Left renal cortex interstitium (tissue), 4 donors: ENCODE data around the gene SLC28A1. TPM values are rescaled to one million over a fixed set of nuclear protein-coding genes. Genes with fewer than 3 reads are reported as not detected.

ENCODE experiments used
- DNase-seq, 4 donors: peaks; one replicate each; pipeline ENCODE4 v3.0.0-alpha.2; 2013; ENCODE audit warnings: low read depth in 4 of 4, low spot score in 2 of 4, missing footprints in 1 of 4
- polyA plus RNA-seq, 4 donors: library from polyadenylated mRNA; unstranded; fragments of 120-200 nt; gene quantifications; one replicate each; pipeline ENCODE4 v1.2.1, GENCODE V29; 2013; ENCODE audit not compliant: insufficient read length in 4 of 4

SLC28A1 gene
- polyA plus RNA-seq, 4 donors, result 5.5 to 9.4 (median 6.1) TPM

DNA sequence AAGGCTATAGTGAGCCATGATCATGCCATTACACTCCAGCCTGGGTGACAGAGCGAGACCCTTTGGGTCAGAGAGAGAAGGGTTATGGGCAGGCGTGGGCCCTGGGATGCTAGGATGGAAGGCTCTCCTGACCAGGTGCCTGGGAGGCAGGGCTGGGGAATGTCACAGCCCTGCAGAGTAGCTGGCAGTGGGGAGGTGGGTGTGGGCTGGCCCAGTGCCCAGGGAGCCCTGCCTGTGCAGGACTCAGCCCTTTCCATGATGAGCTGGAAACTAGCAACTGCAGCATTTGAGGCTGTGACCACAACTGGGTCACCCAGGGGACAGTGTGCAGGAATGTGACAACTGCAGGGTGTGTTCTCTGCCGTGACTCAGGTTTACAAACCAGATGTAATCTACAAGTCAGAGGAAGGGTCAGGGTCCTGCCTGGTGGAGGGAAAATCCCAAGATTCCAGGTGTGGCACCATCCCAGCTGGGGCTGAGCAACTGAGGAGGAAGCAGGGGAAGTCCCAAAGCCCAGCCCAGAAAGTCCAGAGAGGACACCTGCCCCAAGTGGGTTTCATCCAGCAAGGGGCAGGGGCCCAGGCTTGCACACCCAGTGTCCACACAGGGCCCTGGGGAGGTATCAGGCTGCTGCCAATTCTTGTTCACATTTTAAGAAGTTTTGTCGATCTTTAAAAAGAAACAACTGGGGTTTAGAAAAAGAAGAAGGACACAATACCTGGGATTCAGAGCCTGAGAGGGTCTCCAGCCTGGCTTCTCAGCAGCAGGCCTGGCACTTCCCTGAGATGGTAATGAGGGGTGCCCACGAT is 45.5 kb downstream of the SLC28A1 start:
- no peak for DNase-seq

DNA sequence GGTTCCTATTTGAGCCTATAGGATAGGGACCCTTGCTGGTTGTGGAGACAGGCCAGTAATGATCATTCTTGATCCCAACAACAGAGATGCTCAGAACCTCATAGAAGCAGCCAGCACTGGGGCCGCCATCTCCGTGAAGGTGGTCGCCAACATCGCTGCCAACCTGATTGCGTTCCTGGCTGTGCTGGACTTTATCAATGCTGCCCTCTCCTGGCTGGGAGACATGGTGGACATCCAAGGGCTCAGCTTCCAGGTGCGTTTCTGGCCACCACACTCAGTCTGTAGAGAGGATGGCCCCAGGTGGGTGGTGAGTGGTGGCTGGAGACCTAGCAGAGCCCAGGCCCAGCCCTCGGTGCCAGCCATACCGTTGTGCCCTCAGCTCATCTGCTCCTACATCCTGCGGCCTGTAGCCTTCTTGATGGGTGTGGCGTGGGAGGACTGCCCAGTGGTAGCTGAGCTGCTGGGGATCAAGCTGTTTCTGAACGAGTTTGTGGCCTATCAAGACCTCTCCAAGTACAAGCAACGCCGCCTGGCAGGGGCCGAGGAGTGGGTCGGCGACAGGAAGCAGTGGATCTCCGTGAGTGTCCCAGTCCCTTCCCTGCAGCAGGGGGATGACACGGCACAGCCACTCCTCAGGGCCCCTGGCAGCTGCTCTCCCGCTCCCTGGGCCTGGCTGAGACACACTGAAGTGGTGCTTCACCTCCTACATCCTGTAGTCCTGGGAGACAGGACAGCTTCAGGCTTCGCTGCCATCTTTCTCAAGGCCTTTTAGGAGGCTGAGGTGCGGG is 50.7 kb downstream of the SLC28A1 start:
- DNase-seq, result no peak

DNA sequence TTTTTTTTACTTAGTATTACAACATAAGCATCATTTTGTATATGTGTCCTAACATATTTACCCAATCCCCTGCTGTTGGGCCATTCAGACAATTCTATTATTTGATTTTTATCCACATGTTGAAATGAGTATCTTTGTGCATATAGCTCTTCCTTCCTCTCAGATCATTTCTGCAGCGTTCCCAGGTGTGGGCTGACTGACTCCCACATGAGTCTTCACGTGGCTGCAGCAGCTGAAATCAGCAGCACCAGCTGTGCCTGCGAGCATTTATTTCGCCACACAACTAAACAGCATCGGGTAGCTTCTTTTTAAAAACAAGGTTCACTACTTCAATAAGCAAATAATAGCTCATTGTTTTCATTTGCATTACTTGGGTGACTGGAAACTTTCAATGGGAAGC is 52.7 kb downstream of the SLC28A1 start:
- no peak for DNase-seq

DNA sequence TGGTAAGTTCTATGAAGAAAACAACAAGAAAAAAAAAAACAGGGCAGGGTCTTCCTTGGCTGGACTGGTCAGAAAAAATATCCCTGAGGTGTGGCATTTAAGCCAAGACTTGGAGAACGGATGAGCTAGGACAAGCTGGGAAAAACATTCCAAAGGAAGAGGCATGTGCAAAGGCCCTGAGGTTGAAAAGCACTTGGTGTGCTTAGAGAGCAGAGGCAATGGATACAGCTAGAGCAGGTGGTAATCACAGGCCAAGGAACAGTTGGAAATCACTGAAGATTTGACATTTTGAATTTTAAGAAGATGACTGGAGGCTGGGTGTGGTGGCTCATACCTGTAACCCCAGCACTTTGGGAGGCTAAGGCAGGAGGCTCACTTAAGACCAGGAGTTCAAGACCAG is 54.3 kb downstream of the SLC28A1 start:
- DNase-seq, result no peak

DNA sequence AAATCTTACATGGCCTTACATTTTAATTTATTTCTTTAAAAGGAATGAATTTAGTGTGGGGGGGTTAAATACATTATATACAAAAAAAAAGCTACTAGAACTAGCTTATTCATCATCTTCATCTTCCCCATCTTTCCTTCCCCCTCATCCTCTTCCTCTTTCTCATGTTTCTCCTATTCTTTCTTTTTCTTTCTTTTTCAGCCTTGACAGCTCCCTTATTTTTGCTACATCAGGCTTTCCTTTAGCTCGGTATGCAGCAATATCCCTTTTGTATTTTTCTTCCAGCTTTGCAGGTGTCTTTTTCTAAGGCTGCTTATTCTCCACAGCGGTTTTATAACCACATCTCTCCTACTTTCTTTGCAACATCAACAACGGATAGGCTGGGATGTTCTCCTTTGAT is 55.9 kb downstream of the SLC28A1 start:
- no peak for DNase-seq

DNA sequence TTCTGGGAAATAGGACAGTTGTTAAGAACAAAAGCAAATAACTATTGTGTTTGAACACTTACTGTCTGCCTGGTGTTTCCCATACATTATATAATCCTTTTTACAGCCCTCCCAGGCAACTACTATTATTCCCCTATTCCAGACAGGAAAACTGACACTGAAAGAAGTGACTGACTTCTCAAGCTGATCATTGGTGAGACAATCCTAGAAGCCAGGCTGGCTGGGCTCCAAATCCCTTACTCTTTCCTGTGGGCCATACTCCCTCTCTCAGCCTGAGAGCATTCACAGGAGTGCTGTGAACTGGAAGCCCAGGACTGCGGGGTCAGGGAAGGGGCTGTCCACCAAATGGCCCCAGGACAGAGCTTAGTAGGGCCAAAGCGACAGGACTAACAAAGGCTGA is 58.0 kb downstream of the SLC28A1 start:
- no peak for DNase-seq

DNA sequence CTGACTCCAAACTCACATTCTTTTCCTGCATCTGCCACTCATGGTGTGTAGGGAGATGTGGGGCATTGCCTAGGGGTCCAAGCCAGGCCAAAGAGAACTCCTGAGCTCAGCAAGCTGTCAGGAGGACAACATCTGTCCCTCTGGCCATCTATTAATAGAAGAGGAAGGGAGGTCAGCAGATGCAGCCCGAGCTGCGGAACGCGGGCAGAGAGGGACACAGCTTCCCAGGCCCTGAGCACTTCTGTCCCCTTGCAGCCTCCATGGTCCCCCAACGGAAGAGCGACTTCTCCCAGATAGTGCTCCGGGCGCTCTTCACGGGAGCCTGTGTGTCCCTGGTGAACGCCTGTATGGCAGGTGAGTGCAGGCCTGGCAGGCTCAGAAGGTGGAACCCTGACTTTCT is 59.8 kb downstream of the SLC28A1 start:
- no peak for DNase-seq

DNA sequence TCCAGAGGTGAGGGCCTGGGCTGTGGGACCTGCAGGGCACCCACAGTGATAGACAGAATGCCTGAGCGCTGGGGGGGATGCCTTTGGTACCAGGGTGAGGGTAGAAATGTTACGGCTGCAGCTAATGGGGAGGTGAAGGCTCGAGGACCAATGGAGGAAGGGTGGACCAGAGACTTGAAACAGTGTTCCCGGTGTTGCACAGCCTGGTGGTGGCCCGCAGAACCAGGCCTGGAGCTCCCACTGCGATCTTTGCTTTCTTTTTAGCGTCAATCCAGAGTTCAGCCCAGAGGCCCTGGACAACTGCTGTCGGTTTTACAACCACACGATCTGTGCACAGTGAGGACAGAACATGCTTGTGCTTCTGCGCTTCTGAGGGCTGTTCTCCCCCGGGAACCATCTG is 60.4 kb downstream of the SLC28A1 start:
- DNase-seq, result no peak

DNA sequence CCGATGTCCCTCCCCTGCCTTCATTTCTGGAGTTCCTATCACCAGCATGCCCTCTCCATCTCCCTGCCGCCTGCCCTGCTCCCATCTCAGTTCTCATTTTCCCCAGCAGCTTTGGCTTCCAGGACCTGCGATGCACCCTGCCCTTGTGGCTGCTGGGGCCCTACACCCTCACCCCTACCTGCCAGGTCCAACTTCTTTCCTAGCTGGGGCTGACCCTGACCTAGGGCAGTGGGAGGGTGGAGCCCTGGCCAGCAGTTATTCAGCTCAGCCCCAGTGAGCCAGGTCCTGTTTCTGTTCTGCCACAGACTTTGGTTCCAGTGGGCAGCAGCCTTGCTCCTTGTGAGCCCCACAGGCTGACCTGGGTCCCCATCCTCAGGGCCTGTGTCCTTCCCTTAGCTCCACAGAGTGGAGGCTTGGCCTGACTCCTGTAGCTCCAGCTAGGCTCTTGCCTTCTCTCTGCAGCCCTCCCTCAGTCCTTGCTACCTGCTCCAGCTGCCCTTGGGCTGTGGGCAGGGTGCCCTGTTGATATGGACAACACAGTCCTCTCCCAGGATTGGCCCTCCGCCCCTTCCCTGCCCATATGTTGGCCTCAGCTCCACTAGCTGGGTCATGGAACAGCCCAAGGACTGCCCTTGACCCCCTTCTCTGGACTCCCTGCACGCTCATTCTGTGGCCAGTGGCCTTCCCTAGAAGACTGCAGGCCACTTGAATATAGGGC is 62.5 kb downstream of the SLC28A1 start:
- DNase-seq, result no peak

DNA sequence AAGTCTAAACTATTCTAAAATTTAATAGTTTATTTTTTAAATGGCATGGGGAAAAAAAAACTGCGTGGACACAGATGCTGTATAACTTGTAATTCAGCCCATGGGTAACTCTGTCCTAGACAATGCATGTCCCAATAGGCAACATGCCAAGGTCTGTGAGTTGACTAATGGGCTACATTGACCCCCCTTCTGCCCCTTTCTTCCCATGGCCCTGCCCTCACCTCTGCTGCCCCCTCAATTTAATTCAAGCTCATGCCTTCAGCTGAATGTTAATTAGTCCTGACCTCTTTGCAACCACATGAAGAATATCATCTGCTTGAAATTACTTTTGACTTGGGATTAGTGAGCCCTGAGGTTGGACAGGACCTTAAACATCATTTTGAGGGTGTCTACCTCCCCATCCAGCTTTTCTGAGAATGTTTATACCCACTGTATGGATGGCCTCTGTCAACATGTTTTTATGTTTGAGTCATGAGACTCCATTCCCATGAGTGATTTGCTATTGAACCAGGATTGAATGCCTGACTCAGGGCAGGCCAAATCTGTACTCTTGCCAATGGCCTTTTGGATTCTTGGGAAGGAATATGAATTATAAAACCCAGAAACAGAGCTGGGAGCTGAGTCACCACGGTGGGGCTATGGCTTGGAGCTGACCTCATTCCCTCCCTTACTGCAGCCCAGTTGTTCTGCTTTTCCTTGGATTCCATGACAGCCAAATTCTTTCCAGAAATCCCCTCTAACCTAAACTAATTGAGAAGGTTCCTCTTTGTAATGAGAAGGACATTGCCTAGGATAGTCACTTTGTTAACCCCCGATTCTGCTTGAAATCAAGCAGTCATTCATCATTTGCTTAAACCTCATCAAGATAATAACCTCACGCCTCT is 63.7 kb downstream of the SLC28A1 start:
- DNase-seq, result peak in 1 of 4 donors; percentile 10

DNA sequence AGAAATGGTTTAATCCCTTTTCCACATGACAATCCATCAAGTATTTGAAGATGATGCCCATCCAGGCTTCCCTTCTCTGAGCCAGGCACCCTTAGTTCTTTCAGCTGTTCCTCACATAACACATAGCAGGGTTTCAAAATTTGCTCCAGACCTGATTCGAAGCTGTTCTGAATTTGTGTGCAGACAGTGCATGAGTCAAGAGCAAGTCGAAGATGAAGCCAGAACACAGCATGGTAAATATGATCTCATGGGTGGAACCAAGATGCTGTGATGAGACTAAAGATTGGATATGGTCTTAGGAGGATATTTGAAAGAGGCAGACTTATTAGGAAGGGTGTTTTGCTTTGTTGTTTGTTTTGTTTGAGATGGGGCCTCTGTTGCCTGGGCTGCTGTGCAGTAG is 64.6 kb downstream of the SLC28A1 start:
- no peak for DNase-seq

DNA sequence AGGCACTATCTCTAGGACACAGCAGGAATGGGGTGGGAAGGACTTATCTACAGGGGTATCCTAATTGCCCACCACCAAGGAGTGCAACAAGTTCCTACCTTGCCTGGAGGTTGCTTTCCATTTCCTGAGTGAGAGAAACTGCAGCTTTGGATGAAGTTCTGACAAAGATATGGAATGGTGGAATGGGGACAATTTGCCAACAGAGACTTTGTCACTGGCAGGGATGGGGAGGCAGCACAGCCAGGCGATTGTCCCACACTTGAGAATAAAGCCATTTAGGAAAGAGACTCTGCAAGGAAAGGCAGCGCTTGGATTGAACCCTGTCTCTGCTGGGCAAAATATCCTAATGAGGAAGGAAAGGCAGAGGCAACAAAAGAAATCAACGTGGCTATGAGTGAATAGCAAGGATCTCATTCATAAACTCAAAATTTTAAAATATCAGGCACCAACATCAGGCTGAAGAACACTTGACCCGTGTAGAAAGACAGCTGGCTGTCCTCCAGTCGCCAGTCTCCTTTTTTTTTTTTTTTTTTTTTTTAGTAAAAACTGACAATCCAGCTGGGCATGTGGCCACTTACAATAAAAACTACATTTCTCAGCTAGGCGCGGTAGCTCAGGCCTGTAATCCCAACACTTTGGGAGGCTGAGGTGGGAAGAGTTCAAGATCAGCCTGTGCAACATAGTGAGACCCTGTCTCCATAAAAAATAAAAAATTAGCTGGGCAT is 65.5 kb downstream of the SLC28A1 start:
- no peak for DNase-seq

DNA sequence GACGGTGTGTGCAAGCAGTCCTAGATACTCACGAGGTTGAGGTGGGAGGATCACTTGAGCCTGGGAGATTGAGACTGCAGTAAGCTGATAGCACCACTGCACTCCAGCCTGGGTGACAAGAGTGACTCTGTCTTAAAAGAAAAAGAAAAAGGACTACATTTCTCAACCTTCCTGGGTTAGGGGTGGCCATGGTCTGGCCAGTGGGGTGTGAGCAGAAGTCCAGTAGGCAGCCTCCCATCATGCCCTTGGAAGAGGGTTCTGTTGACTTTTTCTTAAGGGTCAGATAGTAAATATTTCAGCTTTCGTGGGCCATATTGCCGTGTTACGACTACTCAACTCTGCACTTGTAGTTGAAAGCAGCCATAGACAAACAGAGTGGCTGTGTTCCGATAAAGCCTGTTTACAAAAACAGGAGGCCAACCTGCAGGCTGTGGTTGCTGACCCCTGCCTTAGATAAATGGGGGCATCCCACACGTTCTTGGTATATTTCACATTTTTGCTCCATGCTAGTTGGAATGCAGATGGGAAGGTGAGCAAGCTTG is 66.2 kb downstream of the SLC28A1 start:
- peak in 1 of 4 donors; percentile 9 for DNase-seq

DNA sequence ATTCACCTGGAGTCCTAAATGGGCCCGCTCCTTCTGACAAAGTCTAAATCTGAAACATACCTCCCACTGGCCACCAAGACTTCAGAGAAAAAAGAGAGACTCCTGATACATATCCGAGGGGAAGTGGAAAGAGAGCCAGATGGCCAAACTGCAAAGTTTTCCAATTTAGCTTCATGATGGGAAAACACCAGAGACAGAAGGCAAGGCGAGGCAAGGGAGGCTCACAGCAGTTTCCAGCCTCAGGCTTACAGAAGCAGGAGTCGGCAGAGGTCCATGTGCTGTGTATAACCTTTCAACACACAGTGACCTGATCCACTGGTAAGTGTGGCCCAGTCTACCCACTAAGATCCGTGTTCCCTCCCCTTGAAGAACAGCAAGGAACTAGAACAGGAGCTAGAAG is 67.3 kb downstream of the SLC28A1 start:
- no peak for DNase-seq

DNA sequence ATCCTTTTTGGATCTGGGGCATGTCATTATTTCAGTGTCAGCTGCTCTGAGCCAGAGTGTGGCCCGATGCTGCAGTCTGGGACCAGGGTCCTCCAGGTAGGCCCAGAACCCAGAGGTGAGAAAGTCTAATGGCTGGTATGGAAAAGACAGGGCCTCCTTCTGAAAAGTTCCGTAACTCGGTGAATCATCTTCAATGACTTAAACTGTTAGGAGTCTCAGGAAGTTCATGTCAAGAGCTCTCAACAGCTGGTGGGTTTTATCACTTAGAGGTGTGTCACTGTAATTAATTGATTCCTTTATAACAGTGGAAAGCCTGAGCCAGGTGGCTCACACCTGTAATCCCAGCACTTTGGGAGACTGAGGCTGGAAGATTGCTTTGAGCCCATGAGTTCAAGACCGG is 68.7 kb downstream of the SLC28A1 start:
- DNase-seq, result no peak

DNA sequence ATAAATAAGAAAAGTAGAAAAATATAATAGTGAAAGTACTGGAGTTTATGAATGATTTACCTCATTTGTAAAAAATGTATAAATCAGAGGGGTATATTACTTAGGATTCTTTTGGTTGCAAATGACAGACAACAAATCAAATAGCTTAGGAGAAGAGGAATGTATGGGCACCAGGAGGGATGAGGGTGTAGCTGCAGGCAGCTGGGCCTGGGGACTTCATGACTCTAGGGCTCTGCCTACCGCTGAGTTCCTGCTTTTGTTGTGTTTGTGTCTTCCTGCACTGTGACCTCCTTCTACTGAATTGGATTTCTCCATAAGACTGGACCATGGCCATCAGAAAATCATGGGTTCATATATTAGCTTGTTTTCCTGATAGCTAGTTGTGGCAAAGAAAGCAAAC is 69.3 kb downstream of the SLC28A1 start:
- DNase-seq, result no peak

DNA sequence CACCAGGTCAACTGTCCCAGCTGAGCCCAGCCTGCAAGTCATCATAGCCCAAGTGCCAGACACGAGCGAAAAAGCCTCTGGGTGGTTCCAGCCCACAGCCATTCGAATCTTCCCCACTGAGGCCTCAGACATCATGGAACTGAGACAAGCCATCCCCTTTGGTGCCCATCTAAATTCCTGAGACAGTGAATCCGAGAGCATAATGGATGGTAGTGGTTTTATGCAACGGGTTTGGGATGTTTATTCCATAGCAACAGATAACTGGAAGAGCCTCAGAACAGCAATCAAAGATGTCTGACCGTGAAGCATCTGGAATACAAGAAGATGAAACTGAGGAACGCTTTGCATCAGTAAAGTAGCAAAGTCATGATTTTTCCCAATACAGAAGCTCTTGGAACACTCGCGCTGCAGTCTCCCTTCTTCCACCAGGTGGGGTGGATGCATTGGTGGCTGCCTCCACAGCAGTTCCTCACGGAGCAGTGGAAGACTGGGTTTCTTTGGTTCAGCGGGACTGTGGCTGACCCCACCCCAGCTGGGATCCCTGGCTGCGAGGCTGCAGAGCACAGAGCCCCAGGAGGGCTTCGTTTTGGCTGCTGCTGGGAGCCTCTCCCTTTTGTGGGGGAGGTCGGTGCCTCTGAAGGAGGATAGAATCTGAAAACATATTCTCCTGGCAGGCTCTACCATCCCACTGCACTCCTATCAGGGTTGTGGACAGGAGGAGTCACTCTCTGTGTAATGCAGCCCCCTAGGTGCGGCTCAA is 70.8 kb downstream of the SLC28A1 start:
- DNase-seq, result peak in 2 of 4 donors; percentile 48 to 51

DNA sequence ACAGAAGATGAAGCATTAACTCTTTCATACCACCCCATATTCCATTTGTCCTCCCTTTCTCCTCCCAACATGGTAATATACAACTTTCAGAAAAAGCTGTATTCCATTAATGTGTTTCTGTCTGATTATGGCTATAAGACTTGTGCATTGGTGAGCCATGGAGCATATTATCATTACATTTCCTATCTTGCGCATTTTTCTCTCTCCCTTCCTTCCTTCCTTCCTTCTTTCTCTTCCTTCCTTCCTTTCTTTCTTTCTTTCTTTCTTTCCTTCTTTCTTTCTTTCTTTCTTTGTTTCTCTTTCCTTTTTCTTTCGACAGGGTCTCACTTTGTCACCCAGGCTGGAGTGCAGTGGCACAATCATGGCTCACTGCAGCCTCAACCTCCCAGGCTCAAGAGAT is 71.7 kb downstream of the SLC28A1 start:
- DNase-seq, result no peak
